ENCODE results near the gene MB.

MB gene

DNA sequence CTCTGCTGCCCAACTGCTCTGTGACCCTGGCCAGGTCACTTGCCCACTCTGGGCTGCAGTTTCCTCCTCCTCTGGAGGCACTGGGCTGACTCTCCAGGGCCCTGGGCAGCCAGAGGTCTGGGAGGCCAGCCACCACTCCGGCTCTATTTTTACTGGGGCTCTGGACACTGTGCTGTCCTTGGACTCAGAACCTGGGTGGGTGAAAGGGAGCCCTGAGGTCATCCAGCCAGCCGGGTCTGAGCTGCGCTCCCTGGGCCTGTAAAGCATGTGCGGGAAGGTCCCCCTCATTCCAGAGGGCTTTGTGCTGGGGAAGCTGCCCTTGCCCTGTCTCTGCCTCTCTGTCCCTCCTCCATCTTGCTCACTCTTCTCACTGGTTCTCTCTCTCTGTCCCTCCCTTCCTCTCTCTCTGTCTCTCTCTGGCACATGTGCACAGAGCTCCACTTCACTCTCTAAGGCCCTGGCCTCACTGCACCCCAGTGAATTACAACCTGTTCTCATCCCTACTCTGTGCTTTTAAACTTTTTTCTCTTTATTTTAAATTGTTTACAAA, 24.6 kb downstream of the MB start:
- DNase-seq: no peak

DNA sequence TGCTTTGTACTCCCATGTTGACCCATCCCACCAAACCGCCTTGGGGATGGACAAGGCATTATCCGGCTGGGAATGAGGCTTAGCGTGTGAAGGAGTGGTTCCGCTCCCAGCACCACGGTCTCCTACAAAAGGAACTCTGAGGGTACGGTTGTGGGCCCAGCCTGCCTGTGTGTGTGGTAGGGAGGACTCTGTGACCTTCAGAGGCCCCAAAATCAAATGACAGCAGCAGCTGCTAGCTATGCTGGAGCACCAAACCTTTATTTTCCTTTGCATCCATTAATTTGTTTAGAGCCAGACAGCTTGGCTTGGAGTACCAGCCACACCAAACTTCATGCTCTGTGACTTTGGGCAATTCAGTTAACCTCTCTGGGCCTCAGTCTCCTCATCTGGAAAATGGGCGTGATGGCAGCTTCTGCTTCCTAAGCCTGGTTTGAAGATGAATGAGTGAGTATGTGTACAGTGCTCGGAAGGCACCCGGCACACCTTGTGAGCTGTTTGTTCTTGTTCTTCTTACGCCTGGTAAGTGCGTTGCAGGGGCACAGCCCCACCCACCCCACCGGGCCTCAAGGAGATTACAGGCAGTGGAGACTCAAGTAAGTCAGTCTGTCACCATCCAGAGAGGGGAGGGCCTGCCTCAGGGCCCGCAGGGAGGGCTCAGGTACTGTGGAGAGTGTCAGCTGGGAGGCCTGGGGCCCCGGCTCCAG, 25.3 kb downstream of the MB start:
- no peak for DNase-seq

DNA sequence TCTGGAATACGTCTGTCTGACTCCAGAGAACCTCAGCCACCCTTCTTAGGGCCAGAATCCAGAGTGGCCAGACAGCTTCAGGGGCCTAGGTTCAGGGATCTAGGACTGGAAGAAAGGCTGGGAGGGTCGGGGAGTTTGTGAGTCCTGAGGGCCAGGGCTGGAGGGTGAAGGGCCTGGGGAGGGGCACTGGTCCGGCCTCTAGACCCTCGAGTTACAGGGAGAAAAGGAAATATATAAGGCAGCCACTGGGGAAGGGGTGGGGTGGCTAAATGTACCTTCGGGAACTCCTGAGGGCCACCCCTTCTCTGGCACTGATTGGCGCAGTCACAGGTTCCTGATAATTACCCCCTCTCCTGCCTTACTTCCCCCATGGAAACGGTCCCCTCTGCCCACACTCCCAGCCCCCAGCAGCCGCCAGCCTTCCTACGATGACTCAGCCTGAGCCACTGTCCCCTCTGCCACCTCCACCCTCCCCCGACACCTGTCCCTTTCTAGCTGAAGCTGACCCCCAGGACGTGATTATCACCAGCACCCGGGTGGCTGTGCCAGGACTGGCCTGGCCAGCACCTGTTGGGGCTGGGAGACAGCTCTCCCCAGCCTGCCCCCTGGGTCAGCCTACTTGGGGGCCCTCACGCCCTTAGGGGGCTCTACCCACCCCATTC, 26.4 kb downstream of the MB start:
- DNase-seq: no peak

DNA sequence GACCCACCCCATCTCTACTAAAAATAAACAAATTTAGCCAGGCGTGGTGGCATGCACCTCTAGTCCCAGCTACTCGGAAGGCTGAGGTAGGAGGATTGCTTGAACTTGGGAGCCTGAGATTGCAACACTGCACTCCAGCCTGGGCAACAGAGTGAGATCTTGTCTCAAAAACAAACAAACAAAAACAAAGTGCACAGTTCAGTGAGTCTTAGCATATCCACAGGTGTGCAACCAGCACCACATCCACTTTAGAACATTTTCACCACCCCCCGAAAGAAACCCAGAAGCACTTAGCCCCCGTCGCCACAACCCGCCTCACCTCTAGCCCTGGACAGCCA, 27.4 kb downstream of the MB start:
- no peak for DNase-seq

DNA sequence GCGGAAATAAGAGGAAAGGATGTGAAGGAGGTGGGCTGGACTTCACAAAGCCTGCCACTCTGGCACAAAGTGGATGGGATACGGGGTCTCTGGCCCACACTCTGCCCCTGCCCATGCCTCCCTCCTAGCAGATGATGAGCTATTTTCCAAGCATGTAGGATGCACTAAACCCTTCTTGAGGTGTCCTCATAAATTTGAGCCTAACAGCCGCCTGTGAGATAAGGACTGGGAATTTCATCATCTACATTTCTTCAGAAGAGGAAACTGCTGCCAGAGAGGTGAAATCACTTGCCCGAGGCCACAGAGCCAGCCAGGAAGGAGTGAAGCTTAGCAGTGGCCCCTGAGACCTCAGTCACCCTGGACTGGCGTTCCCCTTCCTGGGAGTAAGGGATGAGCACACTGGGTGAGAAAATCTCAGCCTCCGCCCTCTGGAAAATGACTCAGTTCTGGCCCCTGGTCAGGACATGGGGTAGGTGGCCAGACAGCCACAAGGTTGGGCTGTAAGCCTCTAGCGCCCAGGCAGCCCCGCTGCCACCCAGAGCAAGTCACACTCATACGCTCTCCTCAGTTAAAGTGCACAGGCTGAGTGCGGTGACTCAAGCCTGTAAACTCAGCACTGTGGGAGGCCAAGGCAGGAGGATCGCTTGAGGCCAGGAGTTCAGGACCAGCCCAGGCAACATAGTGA, 27.9 kb downstream of the MB start:
- DNase-seq: no peak

DNA sequence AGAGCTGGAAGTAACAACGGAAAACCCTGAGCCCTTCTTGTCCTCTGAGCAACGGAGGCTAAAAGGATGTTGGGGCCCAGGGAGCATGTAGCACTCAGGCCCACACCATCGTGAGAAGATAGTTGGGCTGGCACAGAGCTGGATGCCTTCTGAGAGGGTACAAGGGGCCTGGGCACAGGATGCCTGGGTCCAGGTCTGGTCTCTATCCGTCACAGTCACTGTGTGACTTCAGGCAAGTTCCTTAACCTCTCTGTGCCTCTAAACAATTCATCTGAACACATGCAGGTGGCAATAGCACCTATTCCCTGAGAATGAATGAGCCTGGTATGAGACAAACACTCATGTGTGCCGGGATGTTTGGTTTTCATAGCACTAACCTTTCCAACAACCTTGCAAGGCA, 29.2 kb downstream of the MB start:
- DNase-seq: no peak

DNA sequence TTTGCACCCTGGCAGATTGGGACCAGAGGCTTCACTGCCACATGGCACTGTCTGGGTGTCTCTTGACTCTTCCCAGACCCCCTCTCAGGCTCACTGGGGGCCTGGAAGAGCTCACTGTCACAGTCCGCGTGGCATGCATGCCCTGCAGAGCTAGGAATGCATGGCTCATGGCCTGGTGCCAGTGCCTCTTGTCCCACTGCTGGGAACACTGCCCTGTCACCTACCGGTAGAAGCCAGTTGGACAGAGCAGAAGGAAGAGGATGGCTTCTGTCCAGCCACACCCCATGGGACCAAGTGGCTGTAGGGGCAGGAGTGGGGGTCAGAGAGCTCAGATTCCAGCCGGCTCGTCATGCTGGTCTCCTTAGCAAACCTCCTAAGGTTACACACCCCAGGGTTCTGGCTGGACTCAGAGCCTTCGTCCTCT, 29.7 kb downstream of the MB start:
- no peak for DNase-seq

DNA sequence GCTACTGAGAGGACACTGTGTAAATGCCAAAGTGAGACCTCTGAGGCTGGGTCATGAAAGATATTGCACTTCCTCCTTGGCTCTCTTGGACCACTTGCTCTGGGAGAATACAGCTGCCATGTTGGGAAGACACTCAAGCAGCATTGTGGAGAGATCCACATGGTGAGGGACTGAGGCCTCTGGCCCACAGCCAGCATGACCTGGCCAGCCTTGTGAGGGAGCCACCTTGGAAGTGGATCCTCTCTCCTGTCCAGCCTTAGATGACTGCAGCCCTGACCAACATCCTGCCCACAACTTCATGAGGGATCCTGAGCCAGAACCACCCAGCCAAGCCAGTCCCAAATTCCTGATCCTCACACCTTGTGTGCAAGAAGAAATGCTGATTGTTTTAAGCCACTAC, 30.4 kb downstream of the MB start:
- DNase-seq: no peak

DNA sequence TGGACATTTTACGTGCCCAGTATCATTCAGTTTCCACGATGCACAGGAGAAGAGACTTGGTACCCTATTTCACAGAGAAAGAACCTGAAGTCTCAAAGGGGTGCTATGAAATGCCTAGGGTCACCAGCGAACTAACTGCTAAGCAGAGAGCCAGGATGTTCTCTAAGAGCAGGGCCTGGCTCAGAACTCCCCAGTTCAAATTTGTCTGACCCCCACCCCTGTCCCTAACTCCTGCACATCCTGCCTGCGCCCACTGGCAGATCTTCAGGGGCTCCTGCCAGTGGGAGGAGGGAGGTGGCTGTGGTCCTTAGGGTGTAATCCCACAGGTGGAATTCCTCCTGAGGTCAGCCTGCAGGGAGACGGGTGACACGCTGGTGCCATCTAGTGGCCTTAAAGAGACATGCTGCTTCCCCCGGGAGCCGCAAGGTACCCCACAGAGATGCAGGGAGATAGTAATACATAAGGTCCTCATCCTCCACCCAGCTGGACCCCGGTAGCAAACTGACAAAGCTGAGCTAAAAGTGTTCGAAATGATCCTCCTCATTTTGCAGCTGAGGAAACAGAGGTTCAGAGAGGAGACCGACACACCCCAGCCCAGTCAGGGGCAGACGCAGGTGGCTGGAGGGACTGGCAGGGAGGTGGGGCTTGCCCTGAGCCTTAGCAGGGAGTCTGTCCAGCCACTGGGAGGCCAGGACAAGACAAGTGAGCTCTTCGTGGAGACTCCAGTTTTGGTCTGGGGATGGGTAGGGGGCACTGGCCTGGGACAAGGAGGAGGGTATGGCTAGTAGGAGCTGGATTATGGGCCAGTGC, 34.1 kb downstream of the MB start:
- peak; percentile 23 for DNase-seq

DNA sequence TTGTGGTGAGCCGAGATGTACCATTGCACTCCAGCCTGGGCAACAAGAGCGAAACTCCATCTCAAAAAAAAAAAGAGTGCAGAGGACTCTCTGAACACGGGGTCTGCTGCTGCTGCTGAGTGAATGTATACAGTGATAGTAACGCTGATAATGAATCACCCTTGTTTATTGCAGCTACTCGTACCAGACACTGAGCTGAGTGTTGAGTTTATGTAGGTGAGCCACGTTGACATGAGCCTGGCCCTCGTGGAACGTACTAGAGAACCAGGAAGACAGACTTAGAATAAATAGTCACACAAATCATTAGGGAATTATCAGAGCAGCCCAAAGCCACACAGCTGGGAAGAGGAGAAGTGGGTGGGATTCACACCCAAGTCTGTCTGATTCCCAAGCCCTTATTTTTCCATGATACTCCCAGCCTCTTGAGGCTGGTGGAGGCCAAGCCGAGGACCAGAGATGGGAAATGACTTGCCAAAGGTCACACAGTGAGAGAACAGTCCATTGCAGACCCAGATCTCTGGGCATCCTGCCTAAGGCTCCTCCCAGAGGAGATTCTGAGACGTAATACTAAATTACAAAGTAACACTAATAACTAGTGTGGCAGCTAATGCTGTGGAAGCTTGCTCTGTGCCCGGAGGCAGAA, 34.8 kb downstream of the MB start:
- no peak for DNase-seq

DNA sequence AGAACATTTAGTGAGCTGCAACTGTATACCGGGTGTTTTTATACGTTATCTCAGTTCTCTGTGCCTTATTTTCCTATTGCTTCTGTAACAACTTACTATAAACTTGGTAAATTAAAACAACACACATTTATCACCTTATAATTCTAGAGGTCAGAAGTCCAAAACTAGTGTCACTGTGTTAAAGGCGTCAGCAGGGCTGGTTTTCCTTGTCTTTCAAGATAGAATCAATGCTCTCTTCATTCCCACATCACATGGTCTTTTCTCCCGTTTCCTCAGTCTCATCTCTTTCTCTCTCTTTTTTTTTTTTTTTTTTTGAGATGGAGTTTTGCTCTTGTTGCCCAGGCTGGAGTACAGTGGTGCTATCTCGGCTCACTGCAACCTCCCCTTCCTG, 36.1 kb downstream of the MB start:
- DNase-seq: no peak

DNA sequence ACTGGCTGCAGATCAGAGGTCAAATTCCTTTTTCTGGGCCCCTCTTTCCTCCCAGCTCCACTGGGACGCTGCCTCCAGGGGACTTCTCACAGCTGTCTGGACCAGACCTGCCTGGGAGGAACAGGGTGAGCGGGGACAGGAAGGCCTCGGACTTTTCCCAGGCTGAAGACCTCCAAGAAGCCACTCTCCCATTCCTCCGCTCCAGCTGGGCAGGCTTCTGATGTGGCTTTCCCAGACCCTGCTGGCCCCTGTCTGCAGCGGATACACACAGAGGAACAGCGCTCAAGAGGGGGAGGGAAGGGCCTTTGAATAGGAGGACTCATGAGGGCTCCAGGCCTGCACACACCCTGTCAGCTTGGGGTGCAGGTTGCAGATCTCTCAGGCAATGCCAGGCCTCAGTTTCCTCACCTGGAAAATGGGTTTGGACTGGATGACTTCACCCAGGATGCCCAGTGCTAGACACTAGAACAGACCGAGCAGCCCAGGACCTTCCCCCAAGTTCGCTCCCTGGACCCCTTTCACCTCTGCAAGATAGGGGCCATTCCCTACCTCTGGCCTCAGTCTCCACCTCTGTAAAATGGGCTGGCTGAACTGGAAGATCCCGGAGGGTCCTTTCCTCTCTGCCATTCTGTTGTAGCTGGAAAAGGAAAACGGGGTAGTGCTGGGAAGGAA, 36.6 kb downstream of the MB start:
- no peak for DNase-seq

DNA sequence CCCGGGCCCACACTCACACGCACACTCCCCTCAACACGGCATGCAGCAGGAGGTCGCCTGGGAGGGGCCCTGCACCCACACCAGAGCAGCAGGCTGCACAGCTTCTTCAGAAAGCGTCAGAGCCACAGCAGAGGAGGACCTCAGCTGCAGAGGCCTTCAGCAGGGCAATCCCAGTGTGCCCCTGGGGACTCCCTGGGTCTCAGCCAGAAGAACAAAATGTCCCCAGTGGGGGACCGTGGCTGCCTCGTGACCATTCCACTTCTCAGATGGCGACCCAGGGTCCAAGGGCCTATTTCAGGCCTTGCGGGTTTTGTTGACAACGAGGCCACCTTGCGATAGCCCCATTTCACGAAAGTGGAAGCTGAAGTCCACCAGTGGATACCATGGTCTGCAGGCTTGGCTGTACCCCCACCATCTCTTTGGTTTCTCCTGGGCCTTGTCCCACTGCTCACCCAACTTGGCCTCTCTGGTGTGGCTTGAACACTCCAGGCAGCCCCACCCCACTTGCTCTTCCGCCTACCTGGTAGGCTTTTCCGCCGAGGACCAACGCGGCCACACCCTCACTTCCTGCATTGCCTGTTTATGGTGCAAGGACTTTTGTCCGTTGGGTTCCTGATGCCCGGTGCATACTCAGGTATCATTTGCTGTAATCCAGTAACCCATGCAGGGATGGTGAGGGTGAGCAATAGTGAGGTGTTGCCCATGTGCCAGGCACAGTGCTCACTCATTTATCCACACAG, 38.1 kb downstream of the MB start:
- DNase-seq: no peak

DNA sequence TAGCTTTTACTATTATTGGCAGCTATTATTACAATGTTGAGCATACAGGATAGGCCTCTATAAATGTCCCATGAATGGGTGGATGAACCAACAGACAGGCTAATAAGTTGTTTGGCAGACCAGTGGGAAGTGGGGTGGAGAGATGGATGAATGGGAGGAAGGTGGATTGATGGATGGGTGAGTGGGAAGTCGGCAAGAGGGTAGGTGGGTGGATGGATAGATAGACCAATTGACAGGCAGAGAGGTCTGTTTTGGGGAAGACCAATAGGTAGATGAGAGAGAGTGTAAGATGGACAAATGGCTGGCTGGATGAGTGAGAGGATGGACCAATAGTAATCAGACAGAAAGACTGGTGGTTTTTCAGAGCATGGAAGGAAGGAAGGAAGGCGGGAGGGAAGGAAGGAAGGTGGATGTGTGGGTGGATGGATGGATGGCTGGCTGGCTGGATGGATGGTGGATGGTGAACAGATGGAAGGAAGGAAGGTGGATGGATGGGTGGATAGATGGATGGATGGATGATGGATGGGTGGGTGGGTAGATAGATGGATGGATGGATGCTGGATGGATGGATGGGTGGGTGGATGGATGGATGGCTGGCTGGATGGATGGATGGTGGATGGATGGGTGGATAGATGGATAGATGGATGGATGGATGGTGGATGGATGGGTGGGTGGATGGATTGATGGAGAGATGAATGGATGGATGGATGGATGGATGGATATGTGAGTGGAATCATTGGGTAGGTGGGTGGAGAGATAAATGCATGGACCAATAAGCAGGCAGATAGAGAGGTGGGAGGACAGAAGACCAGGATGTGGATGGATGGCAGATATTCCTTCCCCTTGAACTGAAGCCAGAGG, 39.1 kb downstream of the MB start:
- DNase-seq: no peak

DNA sequence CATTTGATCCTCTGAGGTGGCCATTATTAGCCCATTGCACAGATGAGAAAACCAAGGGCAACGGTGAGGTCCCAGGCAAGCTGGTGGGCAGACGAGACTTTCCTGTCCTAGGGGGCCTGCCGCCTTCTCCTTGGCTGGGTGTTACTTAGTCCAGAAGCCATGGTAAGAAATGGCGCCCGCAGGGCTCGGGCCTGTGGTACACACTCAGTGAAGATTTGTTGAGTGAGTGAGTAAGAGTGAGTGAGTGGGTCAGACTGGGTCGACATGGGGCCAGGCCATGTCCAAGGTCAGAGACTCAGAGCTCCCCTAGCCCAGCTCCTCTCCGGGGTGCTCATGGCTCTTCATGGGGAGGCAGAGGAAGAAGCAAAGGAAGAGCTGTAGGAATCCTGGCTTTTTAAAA, 40.5 kb downstream of the MB start:
- DNase-seq: no peak

DNA sequence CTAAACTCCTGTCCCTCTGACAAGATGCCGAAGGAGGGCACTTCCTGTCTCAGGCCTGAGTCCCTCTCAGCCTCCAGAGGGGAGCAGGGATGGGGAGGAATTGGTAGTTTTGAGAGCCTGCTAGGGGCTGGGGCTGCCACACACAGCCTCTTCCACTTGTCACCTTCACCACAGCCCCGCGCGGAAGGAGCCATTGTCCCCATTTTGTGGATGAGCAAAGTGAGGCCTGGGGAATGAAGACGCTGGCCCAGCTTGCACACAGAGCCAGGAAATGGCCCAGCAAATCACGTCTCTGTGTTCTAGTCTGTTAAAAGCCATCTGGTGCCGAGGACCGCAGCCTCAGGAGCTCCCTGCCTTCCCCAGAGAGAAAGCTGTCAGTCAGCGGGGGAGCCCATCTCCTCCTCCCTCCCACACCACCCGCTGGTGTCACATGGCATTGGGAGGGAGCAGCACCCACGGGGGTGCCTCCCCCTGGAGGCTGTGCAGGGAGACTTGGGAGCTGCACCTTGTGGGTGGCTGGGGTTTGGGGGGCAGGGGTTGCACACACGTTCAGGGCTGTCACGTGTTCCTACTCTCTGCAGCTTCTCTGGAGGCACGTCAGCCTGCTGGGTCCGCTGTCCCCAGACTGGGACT, 41.9 kb downstream of the MB start:
- DNase-seq: no peak

DNA sequence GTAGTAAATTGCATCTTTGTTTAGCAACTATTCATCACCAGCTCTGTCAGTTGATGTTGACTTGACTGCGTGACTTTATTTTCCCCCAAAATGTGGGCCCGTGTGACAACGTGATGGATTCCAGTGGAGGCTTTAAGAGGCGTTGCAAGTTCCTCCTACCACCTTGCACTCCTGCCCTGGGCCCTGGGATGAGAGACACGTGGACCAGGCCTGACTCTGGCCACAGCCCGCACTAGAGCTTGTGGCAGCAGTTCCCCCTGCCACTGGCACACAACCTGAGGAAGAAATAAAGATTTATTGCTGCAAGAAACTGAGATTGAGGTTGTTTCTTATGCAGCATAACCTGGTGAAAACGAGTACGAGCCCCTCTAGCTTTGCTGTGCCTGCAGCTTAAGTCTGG, 44.6 kb downstream of the MB start:
- no peak for DNase-seq

DNA sequence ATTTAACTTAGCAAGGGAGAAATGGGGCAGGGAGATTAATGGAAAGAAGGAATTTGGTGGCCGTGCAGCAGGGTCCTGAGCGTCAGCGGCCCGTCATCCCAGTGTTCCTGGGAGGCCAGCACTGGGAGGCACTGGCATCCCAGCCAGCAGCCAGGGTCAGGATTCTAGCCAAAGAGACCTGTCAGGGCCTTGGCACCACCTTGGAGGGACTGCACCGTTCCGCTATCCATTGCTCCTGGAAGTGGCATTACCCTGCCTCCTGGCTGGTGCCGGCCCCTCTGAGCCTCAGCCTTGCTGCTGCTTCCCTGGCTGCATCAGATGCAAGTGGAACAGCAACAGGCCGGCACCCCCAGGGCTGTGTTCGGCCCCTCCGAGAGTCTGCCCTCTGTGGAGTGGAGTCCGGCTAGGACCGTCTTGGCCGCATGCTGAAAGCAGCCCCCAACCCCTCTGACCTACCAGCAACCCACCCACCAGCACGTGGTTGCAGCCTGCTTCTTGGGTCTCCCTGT, 46.4 kb downstream of the MB start:
- no peak for DNase-seq

DNA sequence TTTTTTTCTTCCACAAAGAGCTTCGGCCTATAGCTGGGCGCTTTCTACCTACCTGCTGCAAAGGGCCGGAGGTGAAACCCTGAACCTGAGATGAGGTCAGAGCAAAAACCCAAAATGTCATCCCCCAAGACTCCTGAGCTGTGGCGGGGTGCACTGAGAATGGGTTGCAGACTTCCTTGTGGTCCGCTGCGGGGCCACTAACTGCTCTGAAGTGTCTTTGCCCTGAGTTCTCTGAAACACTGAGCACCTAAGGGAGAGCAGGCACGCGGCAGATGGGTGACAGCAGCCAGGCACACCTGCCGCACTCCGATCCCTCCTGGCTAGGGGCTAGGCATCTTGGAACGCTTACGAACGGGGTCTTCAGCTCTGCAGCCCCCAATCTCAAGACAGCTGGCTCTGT, 47.2 kb downstream of the MB start:
- no peak for DNase-seq
